HepG2 (cell line): ENCODE results near the gene PFKP. TPM values are rescaled to one million over a fixed set of nuclear protein-coding genes. Genes with fewer than 3 reads are reported as not detected.

Source experiments
- ARNT ChIP-seq: fragments of 450-650 bp; IDR thresholded peaks from 2 replicates; pipeline ENCODE4 v1.6.1; 2017
- DNMT1 ChIP-seq: sonication (generic); formaldehyde crosslinking; IDR thresholded peaks from 2 replicates; pipeline ENCODE4 v1.5.1; 2020; ENCODE audit warnings: mild to moderate bottlenecking, missing genetic modification reagents
- DR1 ChIP-seq: sonication (generic); formaldehyde crosslinking; IDR thresholded peaks from 2 replicates; pipeline ENCODE4 v1.8.0; 2021; ENCODE audit warnings: mild to moderate bottlenecking, missing genetic modification reagents, inconsistent platforms
- GLMP ChIP-seq: sonication (generic); formaldehyde crosslinking; IDR thresholded peaks from 2 replicates; pipeline ENCODE4 v1.9.0; 2021; ENCODE audit warnings: missing genetic modification reagents, mild to moderate bottlenecking, borderline replicate concordance
- MED1 ChIP-seq: sonication (generic); formaldehyde crosslinking; IDR thresholded peaks from 2 replicates; pipeline ENCODE4 v1.4.0; 2020; ENCODE audit warnings: missing genetic modification reagents
- MIER2 ChIP-seq: IDR thresholded peaks from 2 replicates; pipeline ENCODE4 v1.6.1; 2016; ENCODE audit warnings: missing biosample characterization, missing genetic modification reagents
- MXI1 ChIP-seq: IDR thresholded peaks from 3 replicates; pipeline ENCODE4 v1.6.1; 2012; ENCODE audit warnings: low read depth, low read length, inconsistent platforms, borderline replicate concordance
- NR2F2 ChIP-seq: IDR thresholded peaks from 2 replicates; pipeline ENCODE4 v1.6.1; 2012; ENCODE audit warnings: low read depth, inconsistent platforms, borderline replicate concordance
- RNF2 ChIP-seq: fragments of 450-650 bp; conservative IDR thresholded peaks from 2 replicates; pipeline ENCODE4 v1.6.1; 2016; ENCODE audit warnings: low read depth
- SKIL ChIP-seq: sonication (generic); formaldehyde crosslinking; IDR thresholded peaks from 2 replicates; pipeline ENCODE4 v1.8.0; 2022; ENCODE audit warnings: missing genetic modification reagents, mild to moderate bottlenecking, moderate library complexity, borderline replicate concordance
- ZBTB2 ChIP-seq: sonication (generic); formaldehyde crosslinking; IDR thresholded peaks from 2 replicates; pipeline ENCODE4 v1.8.0; 2022; ENCODE audit warnings: low read depth, missing genetic modification reagents
- ZBTB37 ChIP-seq: sonication (generic); formaldehyde crosslinking; IDR thresholded peaks from 2 replicates; pipeline ENCODE4 v1.4.0; 2020; ENCODE audit warnings: mild to moderate bottlenecking, missing genetic modification reagents
- ZNF280B ChIP-seq: sonication (generic); formaldehyde crosslinking; IDR thresholded peaks from 2 replicates; pipeline ENCODE4 v1.5.0; 2020; ENCODE audit warnings: missing genetic modification reagents, mild to moderate bottlenecking, borderline replicate concordance
- ZNF317 ChIP-seq: sonication (generic); formaldehyde crosslinking; IDR thresholded peaks from 2 replicates; pipeline ENCODE4 v1.5.0; 2020; ENCODE audit warnings: mild to moderate bottlenecking, missing genetic modification reagents
- ZNF660 ChIP-seq: sonication (generic); formaldehyde crosslinking; IDR thresholded peaks from 2 replicates; pipeline ENCODE4 v1.5.1; 2020; ENCODE audit warnings: mild to moderate bottlenecking, low read depth, missing genetic modification reagents, borderline replicate concordance
- ZNF704 ChIP-seq: sonication (generic); formaldehyde crosslinking; IDR thresholded peaks from 2 replicates; pipeline ENCODE4 v1.8.1; 2023; ENCODE audit warnings: mild to moderate bottlenecking, inconsistent platforms, moderate library complexity, missing genetic modification reagents, borderline replicate concordance
- polyA plus RNA-seq, 8 experiments: library from polyadenylated mRNA; depleted of rRNA in 3 of 8; stranded (reverse) in 7 of 8; unstranded in 1 of 8; fragments of >200 nt; fragmentation: Illumina TruSeq in 4 of 8; extraction: Trizol in 4 of 8; gene quantifications; 2 replicates each; pipeline versions ENCODE4 v1.2.1 to v1.2.3, GENCODE V29; 2011 to 2016; ENCODE audit warnings: low read depth in 4 of 8, missing spikeins in 1 of 8, mixed read lengths in 1 of 8; ENCODE audit not compliant: insufficient read depth in 1 of 8
- total RNA-seq, 5 experiments: library from RNA; depleted of rRNA; stranded (reverse); fragments of >200 nt; fragmentation: Illumina TruSeq; extraction: Trizol; gene quantifications; 2 replicates each; pipeline ENCODE4 v1.2.3, GENCODE V29; 2016; ENCODE audit warnings: low read depth in 1 of 5

PFKP gene
- total and polyA plus RNA-seq, 2 of the 13 experiments (the other 11 are each of a cell fraction or from before 2014, with no cell fraction given) = 0.80 to 2.4 TPM

GRCh38 chr10:3172446-3173170 is 105.3 kb downstream of the PFKP start, which contains the start of gene PITRM1 (continued):
- no peak for TF ChIP-seq ZNF660
- no peak for TF ChIP-seq ARNT
- no peak; the same call in 1 of the 2 replicates for TF ChIP-seq ZNF280B (CRISPR knock-in tag)
- TF ChIP-seq ZBTB2 = 0 out of 2 replicates have a peak, but pooled peaks have one; percentile 46
- TF ChIP-seq ZNF317 (CRISPR knock-in tag) = no peak
- TF ChIP-seq ZBTB37 (CRISPR knock-in tag) = no peak
- peak; percentile 53; the same call in 1 of the 3 replicates for TF ChIP-seq MXI1
- peak; percentile 98 for TF ChIP-seq DR1 (CRISPR knock-in tag)
- TF ChIP-seq GLMP = no peak
- TF ChIP-seq NR2F2 = no peak
- no peak; the same call in 1 of the 2 replicates for TF ChIP-seq SKIL (CRISPR knock-in tag)
- 0 out of 2 replicates have a peak, but pooled peaks have one; percentile 62 for TF ChIP-seq DNMT1
- TF ChIP-seq MIER2 = no peak
- peak; percentile 50; the same call in 1 of the 2 replicates for TF ChIP-seq MED1 (CRISPR knock-in tag)
- peak; percentile 70; the same call in 1 of the 2 replicates for TF ChIP-seq ZNF704 (CRISPR knock-in tag)
- peak; percentile 90 for TF ChIP-seq RNF2
